OCI-LY1 (cell line): ENCODE measurements around the gene OSBPL1A.

Experiments
- EZH2 ChIP-seq: fragments of 200-600 bp; sonication (generic), shearing (Covaris generic); IDR thresholded peaks from 2 replicates; pipeline ENCODE4 v1.8.0; 2017; ENCODE audit warnings: borderline replicate concordance, mixed run types, mild to moderate bottlenecking, antibody characterized with exemption, low read length, moderate library complexity, mixed read lengths
- TF ChIP-seq, protein P1 (sequence below): fragments of 200-600 bp; sonication (generic), shearing (Covaris generic); IDR thresholded peaks from 2 replicates; pipeline ENCODE4 v1.5.1; 2017; ENCODE audit warnings: mild to moderate bottlenecking, antibody characterized with exemption, low read length, moderate library complexity, mixed read lengths

- TF ChIP-seq, protein P1, sequence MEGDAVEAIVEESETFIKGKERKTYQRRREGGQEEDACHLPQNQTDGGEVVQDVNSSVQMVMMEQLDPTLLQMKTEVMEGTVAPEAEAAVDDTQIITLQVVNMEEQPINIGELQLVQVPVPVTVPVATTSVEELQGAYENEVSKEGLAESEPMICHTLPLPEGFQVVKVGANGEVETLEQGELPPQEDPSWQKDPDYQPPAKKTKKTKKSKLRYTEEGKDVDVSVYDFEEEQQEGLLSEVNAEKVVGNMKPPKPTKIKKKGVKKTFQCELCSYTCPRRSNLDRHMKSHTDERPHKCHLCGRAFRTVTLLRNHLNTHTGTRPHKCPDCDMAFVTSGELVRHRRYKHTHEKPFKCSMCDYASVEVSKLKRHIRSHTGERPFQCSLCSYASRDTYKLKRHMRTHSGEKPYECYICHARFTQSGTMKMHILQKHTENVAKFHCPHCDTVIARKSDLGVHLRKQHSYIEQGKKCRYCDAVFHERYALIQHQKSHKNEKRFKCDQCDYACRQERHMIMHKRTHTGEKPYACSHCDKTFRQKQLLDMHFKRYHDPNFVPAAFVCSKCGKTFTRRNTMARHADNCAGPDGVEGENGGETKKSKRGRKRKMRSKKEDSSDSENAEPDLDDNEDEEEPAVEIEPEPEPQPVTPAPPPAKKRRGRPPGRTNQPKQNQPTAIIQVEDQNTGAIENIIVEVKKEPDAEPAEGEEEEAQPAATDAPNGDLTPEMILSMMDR, result no peak
- TF ChIP-seq EZH2, result no peak
Measured at GRCh38 chr18:24333084-24333483, 64.5 kb downstream of the OSBPL1A start.
